Activated T-cell treated with anti-CD3 and anti-CD28 coated beads, Interleukin-2, amount 50 U/mL, for 72 hours (primary cell): ENCODE data around the gene CDC42BPB. TPM values are rescaled to one million over a fixed set of nuclear protein-coding genes. Genes with fewer than 3 reads are reported as not detected.
"Not testable (repeated sequence)": the region's sequence is repeated elsewhere in the genome, so short reads cannot be mapped to it uniquely, and the experiment has no call there.

Experiments used
- ATAC-seq, 2 donors: fragments of 150-1000 bp; cut with Tn5 transposase; replicated peaks in 1 of 2; 2 replicates each; pipeline ENCODE4 v1.10.0; 2021; ENCODE audit warnings: moderate library complexity in 2 of 2, mild to moderate bottlenecking in 1 of 2
- DNase-seq, 2 donors: peaks; one replicate each; pipeline ENCODE4 v3.0.0; 2021 to 2022; ENCODE audit warnings: mixed read lengths in 1 of 2
- H3K27ac Mint-ChIP-seq: one replicate; pipeline ENCODE4 v1.8.0; 2022; ENCODE audit warnings: mild to moderate bottlenecking, moderate library complexity, mixed read lengths
- H3K27me3 Mint-ChIP-seq: one replicate; pipeline ENCODE4 v1.8.0; 2022; ENCODE audit warnings: low read depth, mixed read lengths
- H3K36me3 Mint-ChIP-seq, 2 donors: one replicate each; pipeline ENCODE4 v1.8.0; 2022; ENCODE audit warnings: mixed read lengths in 2 of 2, mild to moderate bottlenecking in 1 of 2; ENCODE audit not compliant: insufficient read depth in 2 of 2
- H3K4me1 Mint-ChIP-seq: one replicate; pipeline ENCODE4 v1.8.0; 2022; ENCODE audit warnings: low read depth, mixed read lengths
- H3K4me3 Mint-ChIP-seq, 2 donors: one replicate each; pipeline ENCODE4 v1.8.0; 2022; ENCODE audit warnings: mild to moderate bottlenecking in 2 of 2, mixed read lengths in 2 of 2, moderate library complexity in 2 of 2
- H3K9me3 Mint-ChIP-seq, 2 donors: one replicate each; pipeline ENCODE4 v1.8.0; 2022; ENCODE audit warnings: mixed read lengths in 2 of 2
- total RNA-seq, 2 donors: library from RNA; stranded (reverse); gene quantifications; one replicate each; pipeline ENCODE4 v1.2.3, GENCODE V29; 2022

CDC42BPB gene
- total RNA-seq, 2 donors from 2014 or later = 3.7 to 5.4 TPM

- Mint-ChIP-seq H3K36me3 (no peaks in the 10 kb centered on the region), H3K9me3 (no peaks in the 10 kb centered on the region), H3K4me3 (no peak overlapping the region), H3K27ac (no peak overlapping the region), H3K4me1 (no peaks in the 10 kb centered on the region), H3K27me3 (peaks cover 30% of the 10 kb centered on the region)
- no peak for ATAC-seq
- DNase-seq = no peak
These were observed 7.1 kb upstream of the CDC42BPB start for GRCh38 chr14:103064436-103064835.

GRCh38 chr14:103061482-103061976, 4.2 kb upstream of the CDC42BPB start:
- DNase-seq (no peak), ATAC-seq (no peak)
- Mint-ChIP-seq H3K27ac (no peak overlapping the region), H3K27me3 (peaks cover 45% of the 10 kb centered on the region), H3K4me3 (no peak overlapping the region), H3K36me3 (no peaks in the 10 kb centered on the region), H3K9me3 (no peaks in the 10 kb centered on the region), H3K4me1 (no peaks in the 10 kb centered on the region)

- no peaks in the 10 kb centered on the region for H3K4me1 Mint-ChIP-seq
- H3K27ac Mint-ChIP-seq = no peak overlapping the region
- DNase-seq (no peak), ATAC-seq (no peak)
- H3K4me3 Mint-ChIP-seq = no peak overlapping the region
- no peaks in the 10 kb centered on the region for H3K9me3 Mint-ChIP-seq
- H3K27me3 Mint-ChIP-seq = peaks cover 53% of the 10 kb centered on the region
- H3K36me3 Mint-ChIP-seq = no peaks in the 10 kb centered on the region
These were observed 2.2 kb upstream of the CDC42BPB start for GRCh38 chr14:103059556-103059955.

GRCh38 chr14:103058164-103059055, 1.1 kb upstream of the CDC42BPB start:
- DNase-seq = no peak
- no peaks in the 10 kb centered on the region for H3K36me3 Mint-ChIP-seq
- H3K9me3 Mint-ChIP-seq = no peaks in the 10 kb centered on the region
- H3K4me1 Mint-ChIP-seq = no peaks in the 10 kb centered on the region
- H3K27me3 Mint-ChIP-seq = peaks cover 48% of the 10 kb centered on the region
- H3K27ac Mint-ChIP-seq = no peak overlapping the region
- peak in 1 of 2 donors; percentile 1 for ATAC-seq
- H3K4me3 Mint-ChIP-seq = peak overlapping the region in 1 of 2 donors; percentile 31

- Mint-ChIP-seq H3K4me1 (no peaks in the 10 kb centered on the region), H3K4me3 (no peak overlapping the region), H3K27ac (no peak overlapping the region), H3K9me3 (no peaks in the 10 kb centered on the region), H3K27me3 (peaks cover 45% of the 10 kb centered on the region), H3K36me3 (no peaks in the 10 kb centered on the region)
- ATAC-seq (peak; percentile 20 to 29), DNase-seq (no peak)
These were observed 349 bp downstream of the CDC42BPB start for GRCh38 chr14:103057028-103057371.

- no peaks in the 10 kb centered on the region for H3K4me1 Mint-ChIP-seq
These were observed 874 bp downstream of the CDC42BPB start for GRCh38 chr14:103056322-103057027.

GRCh38 chr14:103055695-103056094, 1.7 kb downstream of the CDC42BPB start:
- ATAC-seq (no peak), DNase-seq (no peak)
- Mint-ChIP-seq H3K4me1 (no peaks in the 10 kb centered on the region), H3K36me3 (no peaks in the 10 kb centered on the region), H3K27ac (no peak overlapping the region), H3K4me3 (peak overlapping the region; percentile 75 to 80), H3K27me3 (peaks cover 35% of the 10 kb centered on the region), H3K9me3 (no peaks in the 10 kb centered on the region)

More at GRCh38 chr14:103056322-103057027, 874 bp downstream of the CDC42BPB start:
- ATAC-seq (no peak), DNase-seq (no peak)
- Mint-ChIP-seq H3K27me3 (peaks cover 40% of the 10 kb centered on the region), H3K9me3 (no peaks in the 10 kb centered on the region), H3K36me3 (no peaks in the 10 kb centered on the region), H3K27ac (no peak overlapping the region), H3K4me3 (peak overlapping the region; percentile 80)

GRCh38 chr14:103052407-103052806, 4.9 kb downstream of the CDC42BPB start:
- DNase-seq (no peak), ATAC-seq (no peak)
- Mint-ChIP-seq H3K9me3 (no peaks in the 10 kb centered on the region), H3K4me3 (no peak overlapping the region), H3K27ac (no peak overlapping the region), H3K36me3 (no peaks in the 10 kb centered on the region), H3K27me3 (peaks cover 8% of the 10 kb centered on the region), H3K4me1 (no peaks in the 10 kb centered on the region)

GRCh38 chr14:103050935-103051334, 6.4 kb downstream of the CDC42BPB start:
- Mint-ChIP-seq H3K4me1 (no peaks in the 10 kb centered on the region), H3K36me3 (no peaks in the 10 kb centered on the region), H3K4me3 (no peak overlapping the region), H3K27ac (no peak overlapping the region), H3K9me3 (no peaks in the 10 kb centered on the region), H3K27me3 (peaks cover 9% of the 10 kb centered on the region)
- DNase-seq (no peak), ATAC-seq (no peak)

GRCh38 chr14:103047453-103047852, 9.9 kb downstream of the CDC42BPB start:
- not testable (repeated sequence) for ATAC-seq, H3K9me3 Mint-ChIP-seq, H3K4me3 Mint-ChIP-seq, H3K36me3 Mint-ChIP-seq, DNase-seq, H3K27ac Mint-ChIP-seq, H3K4me1 Mint-ChIP-seq
- peaks cover 11% of the 10 kb centered on the region for H3K27me3 Mint-ChIP-seq

- peak overlapping the region; percentile 36 to 56 for H3K4me3 Mint-ChIP-seq
- no peak for DNase-seq
These were observed 11.9 kb downstream of the CDC42BPB start for GRCh38 chr14:103045371-103045869.

GRCh38 chr14:103043257-103044015, 13.9 kb downstream of the CDC42BPB start:
- H3K4me3 Mint-ChIP-seq = no peak overlapping the region
- H3K36me3 Mint-ChIP-seq = no peaks in the 10 kb centered on the region
- DNase-seq = no peak
- peaks cover 0 to 4% of the 10 kb centered on the region in 2 donors for H3K9me3 Mint-ChIP-seq
- H3K27me3 Mint-ChIP-seq = peaks cover 11% of the 10 kb centered on the region
- H3K27ac Mint-ChIP-seq = no peak overlapping the region
- ATAC-seq = no peak
- peaks cover 6% of the 10 kb centered on the region for H3K4me1 Mint-ChIP-seq

More at GRCh38 chr14:103045371-103045869, 11.9 kb downstream of the CDC42BPB start:
- H3K27me3 Mint-ChIP-seq = peaks cover 11% of the 10 kb centered on the region
- H3K4me1 Mint-ChIP-seq = peaks cover 6% of the 10 kb centered on the region
- H3K27ac Mint-ChIP-seq = no peak overlapping the region
- H3K9me3 Mint-ChIP-seq = peaks cover 0 to 4% of the 10 kb centered on the region in 2 donors
- no peaks in the 10 kb centered on the region for H3K36me3 Mint-ChIP-seq
- ATAC-seq = no peak
